GM12878 (cell line): ENCODE data around the gene BZW2. TPM values are rescaled to one million over a fixed set of nuclear protein-coding genes. Genes with fewer than 3 reads are reported as not detected.

Experiments used
- CBX5 ChIP-seq: sonication (generic); IDR thresholded peaks from 2 replicates; pipeline ENCODE4 v1.6.1; 2016; ENCODE audit warnings: low read depth, moderate library complexity, mild to moderate bottlenecking, inconsistent platforms
- FOS ChIP-seq: IDR thresholded peaks from 3 replicates; pipeline ENCODE4 v1.6.1; 2011; ENCODE audit warnings: borderline replicate concordance; ENCODE audit not compliant: insufficient read length; ENCODE audit errors: extremely low read depth
- HDAC6 ChIP-seq: fragments of 200-600 bp; sonication (generic); IDR thresholded peaks from one replicate; pipeline ENCODE4 v1.8.0; 2017; ENCODE audit warnings: antibody characterized with exemption; ENCODE audit not compliant: unreplicated experiment
- TCF12 ChIP-seq: IDR thresholded peaks from 2 replicates; pipeline ENCODE4 v1.6.1; 2011; ENCODE audit warnings: low read depth, mild to moderate bottlenecking, low read length
- polyA plus RNA-seq, 11 experiments: library from polyadenylated mRNA; depleted of rRNA in 4 of 11; unstranded in 6 of 11; stranded (reverse) in 5 of 11; fragments of >200 nt; fragmentation: Nextera tagmentation in 4 of 11; fragmentation: Illumina TruSeq in 1 of 11; extraction: Ambion mirVana in 4 of 11; extraction: Trizol in 1 of 11; gene quantifications; 1 replicate in 1 of 11; 2 replicates in 10 of 11; pipeline versions ENCODE4 v1.2.1 to v1.2.3, GENCODE V29; 2011 to 2016; ENCODE audit warnings: inconsistent platforms in 2 of 11, missing spikeins in 2 of 11, low read depth in 1 of 11
- total RNA-seq, 4 experiments: library from RNA; depleted of rRNA in 3 of 4; stranded (reverse); fragments of >200 nt in 3 of 4; fragmentation: Illumina TruSeq in 1 of 4; extraction: Trizol in 1 of 4; gene quantifications; 2 replicates each; pipeline versions ENCODE4 v1.2.1 to v1.2.3, GENCODE V29; 2013 to 2021
- TF ChIP-seq, protein P1 (sequence below): fragments of 450-650 bp; IDR thresholded peaks from 2 replicates; pipeline ENCODE4 v1.6.1; 2017; ENCODE audit warnings: antibody characterized with exemption, mild to moderate bottlenecking, moderate library complexity
- TF ChIP-seq, protein P2 (sequence below): IDR thresholded peaks from 2 replicates; pipeline ENCODE4 v1.6.1; 2011; ENCODE audit warnings: mild to moderate bottlenecking, low read depth, low read length, moderate library complexity; ENCODE audit not compliant: insufficient replicate concordance

BZW2 gene
- total and polyA plus RNA-seq, 10 of the 15 experiments (the other 5 are each of a cell fraction or from before 2014, with no cell fraction given) = 1.3 to 6.8 (median 3.1) TPM

DNA sequence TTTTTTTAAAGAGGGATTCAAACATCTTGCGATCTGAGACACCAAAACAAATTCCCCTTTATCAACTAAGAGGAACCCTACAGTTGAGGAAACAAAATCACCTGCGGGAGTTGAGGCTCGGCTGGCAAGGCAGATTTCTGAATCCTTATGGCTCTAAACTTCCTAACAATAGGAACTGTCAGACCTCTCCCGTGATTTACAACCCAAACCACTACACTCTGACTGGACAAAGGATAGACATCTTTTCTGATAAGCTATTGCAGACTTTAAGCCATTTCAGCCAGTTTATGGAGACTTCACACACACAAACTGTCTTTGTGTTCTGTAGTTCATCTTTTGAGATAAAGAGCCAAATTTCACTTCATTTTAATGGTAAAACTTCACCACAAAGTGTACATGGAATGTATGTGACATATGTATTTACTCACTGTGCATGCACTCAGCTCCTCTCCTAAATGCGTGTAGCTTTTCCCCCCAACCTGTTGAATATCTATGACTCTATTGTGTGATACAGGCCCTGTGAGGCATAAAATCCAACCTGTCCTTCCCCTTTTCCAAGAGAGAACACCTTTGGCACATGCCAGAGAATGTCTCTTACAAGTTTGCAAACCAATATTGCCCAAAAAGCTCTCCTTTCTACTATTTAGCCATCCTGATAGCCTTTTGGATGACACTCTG lies 92.2 kb downstream of the BZW2 start (continued):
- TF ChIP-seq, protein P1, sequence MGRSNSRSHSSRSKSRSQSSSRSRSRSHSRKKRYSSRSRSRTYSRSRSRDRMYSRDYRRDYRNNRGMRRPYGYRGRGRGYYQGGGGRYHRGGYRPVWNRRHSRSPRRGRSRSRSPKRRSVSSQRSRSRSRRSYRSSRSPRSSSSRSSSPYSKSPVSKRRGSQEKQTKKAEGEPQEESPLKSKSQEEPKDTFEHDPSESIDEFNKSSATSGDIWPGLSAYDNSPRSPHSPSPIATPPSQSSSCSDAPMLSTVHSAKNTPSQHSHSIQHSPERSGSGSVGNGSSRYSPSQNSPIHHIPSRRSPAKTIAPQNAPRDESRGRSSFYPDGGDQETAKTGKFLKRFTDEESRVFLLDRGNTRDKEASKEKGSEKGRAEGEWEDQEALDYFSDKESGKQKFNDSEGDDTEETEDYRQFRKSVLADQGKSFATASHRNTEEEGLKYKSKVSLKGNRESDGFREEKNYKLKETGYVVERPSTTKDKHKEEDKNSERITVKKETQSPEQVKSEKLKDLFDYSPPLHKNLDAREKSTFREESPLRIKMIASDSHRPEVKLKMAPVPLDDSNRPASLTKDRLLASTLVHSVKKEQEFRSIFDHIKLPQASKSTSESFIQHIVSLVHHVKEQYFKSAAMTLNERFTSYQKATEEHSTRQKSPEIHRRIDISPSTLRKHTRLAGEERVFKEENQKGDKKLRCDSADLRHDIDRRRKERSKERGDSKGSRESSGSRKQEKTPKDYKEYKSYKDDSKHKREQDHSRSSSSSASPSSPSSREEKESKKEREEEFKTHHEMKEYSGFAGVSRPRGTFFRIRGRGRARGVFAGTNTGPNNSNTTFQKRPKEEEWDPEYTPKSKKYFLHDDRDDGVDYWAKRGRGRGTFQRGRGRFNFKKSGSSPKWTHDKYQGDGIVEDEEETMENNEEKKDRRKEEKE = no peak
- TF ChIP-seq, protein P2, sequence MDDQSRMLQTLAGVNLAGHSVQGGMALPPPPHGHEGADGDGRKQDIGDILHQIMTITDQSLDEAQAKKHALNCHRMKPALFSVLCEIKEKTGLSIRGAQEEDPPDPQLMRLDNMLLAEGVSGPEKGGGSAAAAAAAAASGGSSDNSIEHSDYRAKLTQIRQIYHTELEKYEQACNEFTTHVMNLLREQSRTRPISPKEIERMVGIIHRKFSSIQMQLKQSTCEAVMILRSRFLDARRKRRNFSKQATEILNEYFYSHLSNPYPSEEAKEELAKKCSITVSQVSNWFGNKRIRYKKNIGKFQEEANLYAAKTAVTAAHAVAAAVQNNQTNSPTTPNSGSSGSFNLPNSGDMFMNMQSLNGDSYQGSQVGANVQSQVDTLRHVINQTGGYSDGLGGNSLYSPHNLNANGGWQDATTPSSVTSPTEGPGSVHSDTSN = no peak
- TF ChIP-seq HDAC6 = no peak
- TF ChIP-seq CBX5 = no peak
- no peak for TF ChIP-seq TCF12
- TF ChIP-seq FOS = no peak
- TF ChIP-seq, all 136 proteins: peak for 0
